Esophagus muscularis mucosa (tissue), 4 donors: ENCODE results near the gene DUSP22. TPM values are rescaled to one million over a fixed set of nuclear protein-coding genes. Genes with fewer than 3 reads are reported as not detected.

Experiments
- DNase-seq: peaks from one replicate; pipeline ENCODE4 v3.0.0-alpha.2; 2017; ENCODE audit errors: extremely low spot score
- H3K27ac ChIP-seq, 4 donors: fragments of 200-600 bp; sonication (generic); replicated peaks in 1 of 4; 1 replicate in 3 of 4; 2 replicates in 1 of 4; pipeline ENCODE4 v1.5.1; 2016 to 2019; ENCODE audit warnings: mild to moderate bottlenecking in 1 of 4
- H3K27me3 ChIP-seq, 4 donors: fragments of 200-600 bp; sonication (generic); one replicate each; pipeline versions ENCODE4 v1.5.1 to v1.6.0; 2016 to 2019
- H3K36me3 ChIP-seq, 4 donors: fragments of 200-600 bp; sonication (generic); one replicate each; pipeline ENCODE4 v1.5.1; 2016 to 2019
- H3K4me1 ChIP-seq, 4 donors: fragments of 200-600 bp; sonication (generic); one replicate each; pipeline ENCODE4 v1.5.1; 2016 to 2019
- H3K4me3 ChIP-seq, 4 donors: fragments of 200-600 bp; sonication (generic); 1 replicate in 2 of 4; 2 replicates in 2 of 4; pipeline ENCODE4 v1.5.1; 2016 to 2019; ENCODE audit warnings: mild to moderate bottlenecking in 4 of 4, moderate library complexity in 1 of 4
- H3K9me3 ChIP-seq, 4 donors: fragments of 200-600 bp; sonication (generic); 1 replicate in 3 of 4; 2 replicates in 1 of 4; pipeline ENCODE4 v1.5.1; 2016 to 2019
- CTCF ChIP-seq, 3 experiments: fragments of 200-600 bp in 2 of 3; fragments of 450-650 bp in 1 of 3; sonication (generic) in 2 of 3; IDR thresholded peaks; one replicate each; pipeline ENCODE4 v1.5.1; 2017 to 2019; ENCODE audit warnings: antibody characterized with exemption in 3 of 3, mild to moderate bottlenecking in 2 of 3, moderate library complexity in 1 of 3
- EP300 ChIP-seq: sonication (generic); formaldehyde crosslinking; IDR thresholded peaks from one replicate; pipeline ENCODE4 v1.6.1; 2017; ENCODE audit warnings: antibody characterized with exemption
- POLR2A ChIP-seq: fragments of 450-650 bp; IDR thresholded peaks from one replicate; pipeline ENCODE4 v1.6.1; 2017; ENCODE audit warnings: antibody characterized with exemption, moderate library complexity, mild to moderate bottlenecking, low read depth
- POLR2AphosphoS5 ChIP-seq, 2 donors: sonication (generic); formaldehyde crosslinking; IDR thresholded peaks; one replicate each; pipeline ENCODE4 v1.6.1; 2017; ENCODE audit warnings: antibody characterized with exemption in 2 of 2
- WGBS: methylation state at CpG from one replicate; pipeline ENCODE4 v1.1.5; 2018; 5-methylcytosine and 5-hydroxymethylcytosine counted together
- intact Hi-C: fragments of 100-400 bp; cut with DNase I; formaldehyde crosslinking; loops from one replicate; pipeline ENCODE4 v1.15.1; 2023
- total RNA-seq, 4 donors: library from RNA; depleted of rRNA; stranded (reverse); fragments of >200 nt; gene quantifications; one replicate each; pipeline versions ENCODE4 v1.1.0 to v1.2.1, GENCODE V29; 2016

The DUSP22 gene
- total RNA-seq, 4 donors from 2014 or later, result 67.7 to 95.6 (median 73.7) TPM

DNA sequence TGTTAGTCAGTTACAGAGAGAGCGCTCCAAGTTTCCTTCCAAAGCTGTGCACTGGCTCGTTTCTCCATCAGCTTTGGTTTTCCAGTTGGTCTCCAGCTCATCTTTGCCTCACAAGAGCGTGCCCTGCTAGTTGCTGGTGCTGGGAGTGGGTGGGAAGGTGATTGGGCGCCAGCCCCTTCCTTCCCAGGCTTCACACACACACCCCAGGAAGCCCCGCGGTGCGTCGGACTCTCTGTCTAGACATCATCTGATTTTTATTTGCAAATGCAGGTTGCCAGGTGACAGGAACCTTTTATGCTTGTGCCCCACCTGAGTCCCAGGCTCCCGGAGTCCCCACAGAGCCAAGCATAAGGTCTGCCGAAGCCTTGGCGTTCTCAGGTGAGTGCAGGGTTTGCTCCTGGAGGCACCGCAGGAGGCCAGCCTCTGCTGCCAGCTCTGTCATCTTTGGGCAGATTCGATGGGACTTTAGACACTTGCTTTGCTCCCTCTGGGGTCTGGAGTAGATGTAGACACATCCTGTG is 106.3 kb downstream of the DUSP22 start:
- H3K27me3 ChIP-seq, result peaks cover 0 to 74% (median 9%) of the 10 kb centered on the region in 4 donors
- intact Hi-C loops, result no loop called here
- no peaks in the 10 kb centered on the region for H3K9me3 ChIP-seq
- TF ChIP-seq POLR2A, result no peak
- TF ChIP-seq CTCF (IDR thresholded peaks at IDR 0.05), result no peak
- no peak for TF ChIP-seq POLR2AphosphoS5 (IDR thresholded peaks at IDR 0.05)
- no peak for TF ChIP-seq EP300
- H3K4me3 ChIP-seq, result no peak overlapping the region
- no peak overlapping the region for H3K27ac ChIP-seq
- peaks cover 0 to 4% (median 3%) of the 10 kb centered on the region in 4 donors for H3K4me1 ChIP-seq
- no peak for DNase-seq
- no peaks in the 10 kb centered on the region for H3K36me3 ChIP-seq
- WGBS, result 90% methylated on average over 13 of the region's 13 CpGs

DNA sequence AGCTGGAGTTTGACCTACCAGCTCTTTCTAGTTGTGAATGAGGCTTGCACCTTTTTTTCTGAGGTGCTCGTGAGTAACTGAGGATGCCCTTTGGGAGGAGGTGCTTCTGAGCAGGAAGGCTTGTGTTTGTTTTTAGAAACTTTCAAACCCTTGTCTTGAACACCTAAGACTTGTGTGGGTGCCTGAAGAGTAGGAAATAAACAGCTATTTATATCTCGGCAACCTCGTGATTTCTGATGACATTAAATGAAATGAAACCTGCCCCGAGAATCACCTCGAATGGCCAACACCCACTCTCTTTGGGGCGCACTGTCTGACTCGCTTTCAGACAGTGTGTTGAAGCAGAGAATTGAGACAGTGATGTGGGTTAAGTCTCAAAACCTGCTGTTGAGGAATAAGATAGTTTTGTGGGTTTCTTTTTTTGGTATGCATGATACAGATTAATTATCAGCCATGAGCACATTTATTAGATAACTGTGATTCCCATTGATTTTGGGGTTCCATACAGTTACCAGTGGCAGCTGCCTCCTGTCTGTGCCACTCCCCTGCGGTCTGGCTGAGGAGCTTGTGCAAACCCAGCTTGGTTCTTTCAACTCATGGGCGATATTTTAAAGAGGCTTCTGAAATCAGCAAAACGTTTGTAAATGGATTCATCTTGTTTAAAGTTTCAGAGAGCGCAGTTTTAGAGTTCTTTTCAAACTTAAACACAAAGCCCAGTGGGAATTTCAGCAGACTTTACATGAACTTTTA is 107.7 kb downstream of the DUSP22 start:
- no peaks in the 10 kb centered on the region for H3K4me1 ChIP-seq
- 40% methylated on average over 11 of the region's 11 CpGs for WGBS
- TF ChIP-seq POLR2AphosphoS5 (IDR thresholded peaks at IDR 0.05) (no peak), POLR2A (no peak), EP300 (no peak), CTCF (IDR thresholded peaks at IDR 0.05) (no peak)
- H3K9me3 ChIP-seq, result no peaks in the 10 kb centered on the region
- H3K4me3 ChIP-seq, result no peak overlapping the region
- no peak for DNase-seq
- H3K27me3 ChIP-seq, result peaks cover 0 to 61% (median 2%) of the 10 kb centered on the region in 4 donors
- no peaks in the 10 kb centered on the region for H3K36me3 ChIP-seq
- no peak overlapping the region for H3K27ac ChIP-seq
- intact Hi-C loops, result no loop called here

DNA sequence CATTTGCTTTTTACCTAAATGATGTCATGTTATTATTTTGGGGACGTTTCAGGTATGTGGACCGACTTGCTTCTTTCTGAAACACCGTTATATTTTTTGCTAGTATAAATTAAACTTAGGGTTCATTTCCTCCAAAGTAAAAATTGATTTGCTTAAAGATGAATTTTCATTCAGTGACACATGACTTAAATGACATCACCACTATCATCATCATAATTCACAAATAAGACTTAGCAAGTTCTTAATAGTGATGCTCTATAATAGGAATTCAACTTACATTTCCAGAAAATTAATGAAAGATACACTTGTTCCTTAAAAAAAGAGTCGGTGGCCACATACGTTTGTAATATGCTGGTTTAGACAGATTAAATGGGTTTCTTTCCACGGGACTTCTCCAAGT is 108.5 kb downstream of the DUSP22 start:
- WGBS, result 81% methylated on average over 6 of the region's 6 CpGs
- Histone ChIP-seq H3K4me3 (no peak overlapping the region), H3K27me3 (peaks cover 0 to 53% (median 2%) of the 10 kb centered on the region in 4 donors), H3K4me1 (no peaks in the 10 kb centered on the region), H3K9me3 (no peaks in the 10 kb centered on the region), H3K27ac (no peak overlapping the region), H3K36me3 (no peaks in the 10 kb centered on the region)
- no peak for DNase-seq
- intact Hi-C loops, result no loop called here
- TF ChIP-seq EP300 (no peak), POLR2AphosphoS5 (IDR thresholded peaks at IDR 0.05) (no peak), POLR2A (no peak), CTCF (IDR thresholded peaks at IDR 0.05) (no peak)

Other genes starting within 250 kb of the DUSP22 start
- gene IRF4, start 99.3 kb downstream of the DUSP22 start, total RNA-seq, result 1 to 10 TPM in 3 of 4 donors, under 1 TPM in 1; 0.29 to 9.5 (median 3.3) TPM